Transverse colon (tissue), 3 donors: ENCODE measurements around the gene SENP2.

ENCODE experiments used
- CTCF ChIP-seq, 5 experiments: fragments of 200-600 bp in 3 of 5; fragments of 450-650 bp in 2 of 5; sonication (generic) in 3 of 5; IDR thresholded peaks; 1 replicate in 2 of 5; 2 replicates in 3 of 5; pipeline ENCODE4 v1.5.1; 2016 to 2017; ENCODE audit warnings: antibody characterized with exemption in 5 of 5, inconsistent platforms in 3 of 5, mild to moderate bottlenecking in 2 of 5, moderate library complexity in 1 of 5
- POLR2A ChIP-seq: fragments of 450-650 bp; IDR thresholded peaks from one replicate; pipeline ENCODE4 v1.6.1; 2016; ENCODE audit warnings: antibody characterized with exemption, mild to moderate bottlenecking, moderate library complexity

- TF ChIP-seq CTCF (IDR thresholded peaks at IDR 0.05), result peak in 1 of 5 experiments; percentile 18
- TF ChIP-seq POLR2A, result peak; percentile 94
Measured at GRCh38 chr3:185585859-185586685, at the start of gene SENP2.
